ENCODE measurements around the gene MYBPC3.

MYBPC3 gene

GRCh38 chr11:47375020-47375419 is 22.5 kb upstream of the MYBPC3 start:
- Mint-ChIP-seq H3K27ac (no peak overlapping the region), H3K4me1 (peaks cover 28% of the 10 kb centered on the region), H3K36me3 (ENCODE audit: low read depth) (no peaks in the 10 kb centered on the region), H3K27me3 (ENCODE audit: low read depth, poor library complexity) (peaks cover under 1% of the 10 kb centered on the region), H3K9me3 (no peaks in the 10 kb centered on the region), H3K4me3 (no peak overlapping the region)
- DNase-seq = no peak
- no peak for TF ChIP-seq CTCF (IDR thresholded peaks at IDR 0.05)

GRCh38 chr11:47374720-47375019 is 22.2 kb upstream of the MYBPC3 start:
- Mint-ChIP-seq H3K4me3 (no peak overlapping the region), H3K27me3 (ENCODE audit: low read depth, poor library complexity) (peaks cover 4% of the 10 kb centered on the region), H3K36me3 (ENCODE audit: low read depth) (no peaks in the 10 kb centered on the region), H3K27ac (no peak overlapping the region), H3K9me3 (no peaks in the 10 kb centered on the region), H3K4me1 (peaks cover 28% of the 10 kb centered on the region)
- DNase-seq = no peak
- no peak for TF ChIP-seq CTCF (IDR thresholded peaks at IDR 0.05)

GRCh38 chr11:47373876-47374719 is 21.6 kb upstream of the MYBPC3 start:
- Mint-ChIP-seq H3K27ac (no peak overlapping the region), H3K4me1 (peaks cover 28% of the 10 kb centered on the region), H3K36me3 (ENCODE audit: low read depth) (no peaks in the 10 kb centered on the region), H3K27me3 (ENCODE audit: low read depth, poor library complexity) (peaks cover 10% of the 10 kb centered on the region), H3K9me3 (no peaks in the 10 kb centered on the region), H3K4me3 (no peak overlapping the region)
- peak; percentile 96 for TF ChIP-seq CTCF (IDR thresholded peaks at IDR 0.05)
- DNase-seq = peak; percentile 92

GRCh38 chr11:47372422-47372821 is 19.9 kb upstream of the MYBPC3 start:
- Mint-ChIP-seq H3K4me1 (peaks cover 22% of the 10 kb centered on the region), H3K27ac (peak overlapping the region; percentile 30), H3K36me3 (ENCODE audit: low read depth) (no peaks in the 10 kb centered on the region), H3K4me3 (no peak overlapping the region), H3K9me3 (no peaks in the 10 kb centered on the region), H3K27me3 (ENCODE audit: low read depth, poor library complexity) (peaks cover 17% of the 10 kb centered on the region)
- no peak for TF ChIP-seq CTCF (IDR thresholded peaks at IDR 0.05)
- DNase-seq = no peak

DNA sequence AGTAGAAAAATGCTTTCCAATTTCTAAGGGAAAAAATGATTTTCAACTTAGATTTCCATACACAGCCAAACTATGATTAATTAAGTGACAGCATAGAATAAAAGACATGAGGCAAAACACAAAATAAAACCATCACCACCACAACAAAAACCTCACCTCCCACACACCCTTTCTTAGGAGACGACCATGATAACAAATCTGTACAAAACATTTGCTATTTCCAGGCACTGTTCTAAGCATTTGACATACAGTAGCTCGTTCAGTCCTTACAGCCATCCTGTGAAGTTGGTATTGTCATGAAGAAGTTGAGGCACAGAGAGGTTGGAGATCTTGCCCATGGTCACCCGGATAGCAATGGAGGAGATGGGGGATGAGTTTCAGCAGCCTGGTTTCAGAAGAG is 17.2 kb upstream of the MYBPC3 start:
- Mint-ChIP-seq H3K27ac (no peak overlapping the region), H3K4me3 (no peak overlapping the region), H3K4me1 (peaks cover 8% of the 10 kb centered on the region), H3K9me3 (peaks cover 4% of the 10 kb centered on the region), H3K36me3 (ENCODE audit: low read depth) (no peaks in the 10 kb centered on the region), H3K27me3 (ENCODE audit: low read depth, poor library complexity) (peaks cover 22% of the 10 kb centered on the region)
- DNase-seq = no peak
- TF ChIP-seq CTCF (IDR thresholded peaks at IDR 0.05) = no peak

GRCh38 chr11:47366020-47366490 is 13.6 kb upstream of the MYBPC3 start:
- no peak overlapping the region for H3K27ac Mint-ChIP-seq
- H3K9me3 Mint-ChIP-seq = peaks cover 4% of the 10 kb centered on the region
- H3K27me3 Mint-ChIP-seq (ENCODE audit: low read depth, poor library complexity) = peaks cover 22% of the 10 kb centered on the region
- no peak overlapping the region for H3K4me3 Mint-ChIP-seq
- DNase-seq = no peak
- H3K36me3 Mint-ChIP-seq (ENCODE audit: low read depth) = no peaks in the 10 kb centered on the region
- H3K4me1 Mint-ChIP-seq = no peaks in the 10 kb centered on the region
- no peak for TF ChIP-seq CTCF (IDR thresholded peaks at IDR 0.05)

All from nephron progenitor cell (in vitro differentiated cells).